Suppressor macrophage treated with lipopolysaccharide for 1 hour (primary cell): ENCODE results near the gene SERTAD4.

Experiments used
- DNase-seq, 3 donors: peaks; one replicate each; pipeline ENCODE4 v3.0.0-alpha.2; 2020 to 2022

The SERTAD4 gene

DNA sequence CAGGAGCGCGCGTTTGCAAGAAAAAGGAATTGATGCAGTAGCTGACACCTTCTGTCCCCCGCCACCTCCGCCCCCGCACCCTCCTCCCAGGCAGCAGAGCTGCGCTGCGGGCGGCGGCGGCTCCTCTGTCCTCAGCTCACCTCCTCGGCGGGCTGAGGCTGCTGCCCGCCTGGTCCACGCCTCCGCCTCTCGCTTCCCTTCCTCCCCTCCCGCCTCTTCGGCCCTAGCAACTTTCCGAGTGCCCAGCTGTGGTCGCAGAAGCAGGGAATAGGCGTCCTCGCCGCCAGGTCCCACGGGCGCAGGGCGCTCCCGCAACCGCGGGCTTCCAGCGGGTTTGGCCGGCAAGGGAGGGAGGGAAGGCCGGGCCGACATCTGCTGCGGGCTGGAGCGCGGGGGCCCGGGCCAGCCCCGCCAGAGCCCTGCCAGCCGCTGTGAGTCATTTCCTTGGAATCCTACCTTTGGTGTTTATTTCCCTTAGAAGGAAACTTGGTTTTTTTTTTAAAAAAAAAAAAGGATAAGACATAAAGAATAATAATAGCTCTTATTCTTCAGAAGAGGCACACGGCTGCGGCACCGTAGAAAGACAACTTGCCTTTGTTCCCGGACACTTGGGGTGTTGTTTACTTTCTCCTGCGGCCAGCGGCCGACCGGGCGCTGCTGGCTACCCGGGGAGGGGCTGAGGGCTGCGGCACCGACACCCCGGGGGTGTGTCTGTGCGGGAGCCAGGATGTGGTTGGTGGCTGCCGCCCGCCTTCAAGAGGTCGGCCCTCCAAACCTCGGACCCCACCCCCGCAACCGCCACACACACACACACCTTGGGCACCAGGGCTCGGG is 1.1 kb downstream of the SERTAD4 start:
- DNase-seq: peak in 1 of 3 donors; percentile 34

DNA sequence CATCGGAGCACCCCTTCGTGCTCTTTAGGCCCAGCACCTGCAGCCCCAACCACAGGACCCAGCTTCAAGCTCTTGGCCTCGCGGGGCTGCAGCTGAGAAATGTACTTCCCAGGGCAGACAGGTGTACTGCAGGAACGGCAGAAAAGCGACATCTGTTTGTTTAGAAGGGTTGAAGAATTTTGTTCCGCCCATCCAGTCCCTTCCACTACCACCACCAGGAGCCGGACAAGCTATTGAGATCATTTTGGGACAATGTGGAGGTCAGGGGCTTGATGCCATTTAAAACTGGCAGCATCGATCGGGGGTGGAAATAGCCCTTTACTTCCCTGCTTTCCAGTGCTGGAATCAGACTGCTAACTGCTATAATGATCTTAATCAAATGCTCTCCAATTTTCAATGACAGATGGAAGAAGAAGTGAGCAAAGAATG is 1.7 kb downstream of the SERTAD4 start:
- no peak for DNase-seq

DNA sequence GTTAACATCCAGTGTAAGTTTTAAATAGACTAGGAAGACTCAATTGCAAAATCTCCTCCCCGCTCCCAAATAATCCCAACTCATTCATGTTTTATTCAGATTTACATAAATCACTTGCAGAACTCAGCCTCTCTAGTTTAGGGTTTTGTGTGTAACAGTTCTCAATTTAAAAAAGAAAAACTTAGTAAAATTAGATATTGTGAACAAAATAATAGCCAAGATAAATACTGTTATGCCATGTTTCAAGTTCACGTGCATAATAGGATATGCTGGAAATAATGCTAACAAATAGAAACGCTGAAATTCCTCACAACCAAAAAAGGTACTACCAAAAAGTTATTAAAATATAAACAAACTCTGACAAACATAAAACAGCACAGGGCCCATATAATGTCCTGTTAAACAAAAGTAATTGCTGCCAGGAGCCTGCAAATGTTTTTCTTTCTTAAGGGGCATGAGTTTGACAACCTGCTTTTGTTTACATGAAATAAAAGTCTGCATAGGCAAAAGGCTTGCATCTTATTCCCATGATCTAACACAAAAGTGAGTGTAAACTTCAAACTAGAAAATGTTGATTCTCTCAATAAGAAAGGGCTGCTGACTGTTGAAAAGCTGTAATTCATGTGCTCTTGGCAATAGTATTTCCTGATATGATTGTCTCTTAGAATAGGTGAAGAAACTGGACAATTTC is 2.9 kb downstream of the SERTAD4 start:
- no peak for DNase-seq

DNA sequence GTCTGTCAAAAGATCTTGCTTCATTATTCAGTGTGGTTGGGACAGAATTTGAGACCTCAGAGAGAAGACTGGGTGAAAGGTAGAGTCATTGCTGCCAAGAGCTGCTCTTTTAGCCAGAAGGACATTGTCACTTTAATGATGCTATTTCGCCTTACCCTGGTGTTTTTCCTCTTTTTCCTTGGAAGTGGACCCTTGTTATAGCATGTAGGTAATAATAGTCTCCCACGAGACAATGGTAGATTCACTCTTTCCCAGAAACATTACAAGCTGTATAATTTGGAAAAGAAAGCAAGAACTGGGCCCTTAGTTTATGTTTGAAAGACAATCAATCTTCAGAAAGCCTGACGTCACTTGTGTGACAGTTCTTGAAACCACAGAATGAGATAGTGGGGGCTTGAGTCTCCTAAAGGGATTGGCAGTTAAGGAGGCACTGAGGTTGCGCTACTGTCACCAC is 3.8 kb downstream of the SERTAD4 start:
- no peak for DNase-seq

DNA sequence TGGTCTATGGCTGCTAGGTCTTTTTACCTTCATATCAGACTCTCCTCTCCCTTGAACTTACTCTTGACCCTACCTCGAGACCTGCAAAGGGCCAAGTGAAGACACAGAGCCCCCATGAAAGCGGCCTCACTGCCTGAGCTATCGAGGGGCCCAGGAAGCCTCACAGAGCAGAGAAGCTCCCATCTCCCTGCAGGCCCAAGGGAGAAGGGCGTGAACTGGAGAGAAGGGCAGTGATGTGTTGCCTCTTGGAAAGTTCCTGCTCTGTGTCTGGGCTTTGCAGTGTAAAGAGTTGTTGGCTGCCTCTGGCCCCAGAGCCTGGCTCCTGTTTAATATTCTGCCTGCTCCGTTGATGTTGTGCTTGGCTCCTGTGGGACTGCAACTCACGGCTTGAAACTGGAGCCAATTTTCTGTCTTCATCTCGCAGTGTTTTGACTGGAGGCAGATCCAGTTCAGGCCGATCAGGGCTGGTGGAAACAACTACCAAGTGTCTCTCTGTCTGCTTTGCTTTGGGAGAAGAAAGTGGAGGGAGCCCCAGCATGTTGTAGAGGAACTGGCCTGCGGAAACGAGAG is 4.3 kb downstream of the SERTAD4 start:
- DNase-seq: no peak

DNA sequence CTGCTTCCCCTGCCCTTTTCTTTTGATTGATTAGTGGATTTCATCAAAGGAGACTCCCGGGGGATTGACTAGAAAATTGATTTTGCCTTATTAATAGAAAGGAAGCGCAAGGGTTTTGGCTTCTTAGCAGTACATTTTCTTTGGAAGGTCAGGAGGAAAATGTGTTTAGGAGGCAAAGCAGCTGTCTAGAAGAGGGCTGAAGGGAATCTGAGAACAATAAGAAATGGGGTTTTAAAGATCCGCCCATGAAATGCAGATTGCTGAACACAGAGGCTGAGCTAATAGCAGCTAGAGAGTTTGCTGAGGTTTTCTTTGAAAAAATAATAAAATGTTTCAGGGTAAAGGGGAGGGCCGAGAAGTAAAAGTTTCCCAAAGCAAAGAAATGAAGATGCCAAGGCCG is 4.9 kb downstream of the SERTAD4 start:
- DNase-seq: no peak

DNA sequence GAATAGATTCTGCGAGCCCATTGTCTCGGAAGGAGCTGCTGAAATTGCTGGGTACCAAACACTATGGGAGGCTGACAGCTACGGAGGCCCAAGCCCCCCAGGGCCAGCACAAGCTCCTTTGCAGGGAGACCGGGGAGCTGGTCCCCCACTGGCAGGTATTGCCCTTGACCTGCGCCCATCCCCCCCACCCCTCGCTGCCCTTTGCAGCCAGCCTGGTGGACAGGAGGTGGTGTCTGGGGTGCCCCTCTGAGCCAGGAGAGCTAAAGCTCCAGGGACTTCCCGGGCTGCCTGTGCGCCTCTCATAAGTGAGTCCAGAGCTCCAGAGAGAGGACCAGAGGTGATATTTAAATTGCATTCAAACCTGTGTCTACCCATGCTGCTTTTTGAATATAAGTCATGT is 5.4 kb downstream of the SERTAD4 start:
- no peak for DNase-seq

DNA sequence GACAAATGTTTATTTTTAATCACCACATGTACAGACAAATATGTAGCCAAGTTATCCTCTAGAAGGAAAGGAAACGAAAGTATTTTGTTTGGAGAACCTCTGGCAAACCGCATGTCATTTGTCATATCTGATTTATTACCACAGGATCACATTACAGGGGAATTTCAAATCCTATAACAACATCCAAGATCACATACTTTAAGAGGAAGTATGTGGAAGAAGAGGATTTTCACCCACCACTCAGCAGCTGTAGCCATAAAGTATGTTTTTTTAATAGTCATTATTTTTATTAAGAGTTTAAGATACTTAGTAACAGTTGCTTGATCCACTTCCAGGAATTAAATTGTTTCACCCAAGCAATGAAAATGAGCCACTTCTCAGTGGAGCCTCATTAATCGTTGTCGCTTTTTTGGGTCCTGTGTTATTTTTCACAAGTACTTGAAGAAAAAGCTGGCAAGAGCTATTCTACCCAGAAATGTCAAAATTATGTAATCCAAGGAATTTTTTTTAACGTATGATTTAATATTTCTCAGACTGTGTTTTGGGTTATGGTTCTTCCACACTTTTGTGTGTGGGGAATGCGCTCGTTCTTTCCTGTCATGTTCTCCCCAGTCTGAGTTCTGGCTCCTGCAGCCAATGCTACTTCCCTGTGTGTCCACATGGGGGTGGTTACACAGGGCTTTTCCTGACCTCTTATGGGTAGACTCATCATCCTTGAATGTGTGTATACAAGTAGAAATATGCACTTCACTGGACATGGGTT is 6.9 kb downstream of the SERTAD4 start:
- peak in 1 of 3 donors; percentile 20 for DNase-seq

DNA sequence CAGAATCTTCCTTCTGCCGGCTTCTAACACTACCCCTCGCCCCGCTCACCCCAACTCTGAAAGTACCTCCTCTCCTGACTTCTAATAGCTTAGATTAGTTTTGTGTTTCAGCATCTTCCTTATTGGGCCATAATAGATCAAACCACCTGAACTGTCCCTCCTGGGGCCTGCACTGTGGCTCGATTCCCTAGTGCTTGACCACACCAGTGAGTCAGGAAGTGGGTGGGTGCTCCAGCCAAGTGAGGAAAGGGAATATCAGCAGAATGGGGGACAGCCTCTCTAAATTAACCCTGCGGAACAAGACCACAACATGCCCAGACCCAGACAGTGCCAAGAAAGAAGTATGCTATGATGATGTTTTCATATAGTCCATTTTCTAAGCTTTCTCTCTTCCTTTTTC is 8.5 kb downstream of the SERTAD4 start:
- no peak for DNase-seq

DNA sequence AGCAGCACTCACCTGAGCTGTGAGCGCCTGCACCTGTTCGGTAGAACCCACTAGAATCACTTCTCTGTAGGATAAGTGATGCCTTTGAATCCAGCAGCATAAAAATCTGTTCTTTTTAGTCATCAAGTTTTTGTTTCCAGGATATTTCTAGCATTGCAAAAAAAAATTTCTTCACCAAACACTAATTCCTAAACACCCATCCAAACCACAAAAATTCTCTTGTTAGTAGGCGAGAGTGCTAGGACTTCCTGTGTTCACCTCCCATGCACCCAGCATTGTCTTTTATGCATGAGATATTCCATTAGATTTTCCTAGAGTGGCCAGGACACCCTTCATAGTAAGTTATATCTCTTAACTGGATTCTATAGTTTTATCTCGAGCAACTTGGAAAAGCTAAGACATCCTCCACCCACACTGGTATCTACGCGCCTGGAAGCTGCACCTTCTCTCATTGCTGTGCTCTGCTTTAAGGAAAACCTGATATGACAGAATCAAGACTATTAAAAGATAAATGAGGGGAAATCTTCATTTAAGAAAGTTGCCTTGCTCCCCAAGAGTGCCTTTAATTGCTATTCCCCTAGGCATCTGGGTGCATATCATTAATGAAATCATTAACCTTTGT is 12.3 kb downstream of the SERTAD4 start:
- no peak for DNase-seq

DNA sequence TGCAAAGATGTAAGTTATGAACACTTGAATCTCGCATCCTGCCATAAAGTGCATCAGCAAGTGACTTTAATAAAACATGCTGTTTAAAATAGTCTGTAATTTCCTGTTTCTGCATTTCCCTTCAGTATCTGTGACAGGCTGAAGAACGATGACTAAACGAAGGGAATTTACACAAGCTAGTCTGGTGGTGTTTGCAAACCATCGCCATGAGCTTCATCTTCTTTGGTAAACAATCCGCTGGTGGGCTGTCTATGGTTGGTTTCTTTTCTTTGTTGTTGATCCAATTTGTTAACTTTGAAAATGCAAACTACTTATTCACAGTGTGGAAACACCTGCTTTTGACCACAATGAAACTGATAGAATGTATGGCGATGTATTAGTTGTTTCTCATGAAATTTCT is 13.9 kb downstream of the SERTAD4 start:
- DNase-seq: peak; percentile 24 to 50 (median 42)

DNA sequence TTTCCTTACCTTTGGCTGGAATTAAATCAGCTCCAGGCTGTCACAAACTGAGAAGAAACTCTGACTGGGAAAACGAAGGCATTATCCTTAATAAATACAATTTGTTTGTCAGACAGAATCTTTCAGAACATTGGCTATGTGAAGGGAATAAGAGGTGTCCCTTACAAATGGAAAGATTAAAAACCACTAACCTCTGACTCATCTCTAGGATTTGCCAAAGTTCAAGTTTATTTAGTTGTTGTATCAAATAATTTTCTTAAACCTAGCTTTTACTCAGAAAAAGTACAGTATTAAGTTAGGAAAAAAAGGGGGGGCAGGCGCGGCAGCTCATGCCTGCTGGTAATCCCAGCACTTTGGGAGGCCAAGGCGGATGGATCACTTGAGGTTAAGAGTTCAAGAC is 15.7 kb downstream of the SERTAD4 start:
- no peak for DNase-seq

DNA sequence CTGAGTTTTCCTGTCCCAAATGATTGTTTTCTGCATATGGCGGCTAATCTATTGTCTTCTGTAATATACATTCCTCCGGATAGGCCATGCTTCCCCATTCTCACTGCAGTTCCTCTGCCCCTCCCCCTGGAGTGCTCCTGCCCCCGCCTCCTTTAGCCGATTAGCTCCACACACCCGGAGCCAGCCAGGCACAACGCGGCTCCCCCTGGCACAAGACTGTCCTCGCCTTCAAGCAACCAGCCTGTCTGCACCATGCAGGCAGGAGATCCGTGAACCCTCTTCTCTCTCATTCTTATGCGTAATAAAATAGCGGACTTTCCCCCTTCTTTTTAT is 18.0 kb downstream of the SERTAD4 start:
- peak; percentile 25 to 62 (median 48) for DNase-seq

DNA sequence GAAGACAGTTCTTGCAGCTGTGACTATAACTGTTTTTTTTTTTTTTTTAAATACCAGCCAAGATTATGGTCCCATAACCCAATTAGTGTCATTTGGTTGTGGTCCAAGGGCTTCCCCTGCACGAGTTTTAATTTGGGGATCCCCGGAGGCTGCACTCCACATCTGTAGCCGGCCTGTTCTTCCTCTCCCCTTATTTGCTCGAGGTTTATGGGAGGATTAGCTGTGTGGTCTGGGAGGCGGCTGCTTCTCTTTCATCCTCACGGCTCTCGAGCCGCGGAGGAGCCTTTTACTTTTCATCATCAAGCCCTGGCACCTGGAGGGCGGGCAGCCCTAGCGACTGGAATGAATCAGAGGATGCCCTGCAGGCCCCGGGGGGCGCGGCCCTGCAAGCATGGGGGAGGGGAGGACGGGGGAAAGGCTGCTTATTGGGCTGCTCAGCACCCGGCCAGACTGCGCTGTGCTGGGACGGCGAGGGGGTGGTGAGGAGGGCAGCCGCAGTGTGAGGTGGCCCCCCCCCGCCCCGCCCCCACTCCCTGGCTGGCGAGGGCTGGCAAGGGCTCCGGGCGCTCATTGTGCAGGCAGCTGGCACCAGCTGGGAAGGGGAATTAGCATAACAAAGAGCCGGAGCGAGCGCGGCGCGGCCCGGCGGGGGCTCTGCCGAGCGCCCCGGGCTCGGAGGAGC is 18.5 kb downstream of the SERTAD4 start:
- DNase-seq: peak in 1 of 3 donors; percentile 21

DNA sequence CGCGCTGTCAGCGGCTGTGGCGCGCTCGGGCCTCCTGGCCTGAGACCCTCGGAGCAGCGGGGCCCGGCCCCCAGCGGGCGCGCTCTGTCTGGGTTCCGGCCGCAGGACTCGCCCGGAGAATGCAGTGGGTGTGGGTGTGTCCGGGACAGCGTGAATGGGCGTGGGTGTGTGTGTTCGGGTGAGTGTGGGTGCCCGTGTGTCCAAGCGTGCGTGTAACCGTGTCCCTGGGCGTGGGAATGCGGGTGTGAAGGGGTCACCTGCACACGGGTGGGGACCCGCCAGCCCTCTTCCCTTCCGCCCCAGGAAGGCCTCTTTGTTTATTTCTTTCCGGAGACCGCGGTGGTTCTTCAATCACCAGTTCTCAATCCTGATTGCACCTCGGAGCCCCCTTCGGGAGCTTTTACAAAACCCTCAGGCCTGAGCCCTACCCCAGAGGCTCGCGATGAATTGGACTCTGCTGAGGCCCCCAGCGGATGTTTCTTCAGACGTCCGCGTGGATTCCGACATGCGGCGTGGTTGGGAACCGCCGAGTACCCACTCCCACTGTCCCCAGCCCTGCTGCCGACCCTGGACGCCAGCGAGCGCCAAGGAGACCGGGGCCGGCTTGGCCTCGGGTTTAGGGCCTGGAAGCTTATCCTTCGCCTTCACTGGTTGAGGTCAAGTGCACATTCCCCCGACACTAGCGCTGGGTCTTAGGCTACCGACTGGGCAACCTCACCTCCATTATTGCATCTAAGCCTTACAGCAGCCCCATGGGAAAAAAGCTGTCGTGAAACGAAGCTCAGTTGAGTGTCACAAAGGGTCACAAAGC is 19.3 kb downstream of the SERTAD4 start:
- peak in 1 of 3 donors; percentile 5 for DNase-seq

DNA sequence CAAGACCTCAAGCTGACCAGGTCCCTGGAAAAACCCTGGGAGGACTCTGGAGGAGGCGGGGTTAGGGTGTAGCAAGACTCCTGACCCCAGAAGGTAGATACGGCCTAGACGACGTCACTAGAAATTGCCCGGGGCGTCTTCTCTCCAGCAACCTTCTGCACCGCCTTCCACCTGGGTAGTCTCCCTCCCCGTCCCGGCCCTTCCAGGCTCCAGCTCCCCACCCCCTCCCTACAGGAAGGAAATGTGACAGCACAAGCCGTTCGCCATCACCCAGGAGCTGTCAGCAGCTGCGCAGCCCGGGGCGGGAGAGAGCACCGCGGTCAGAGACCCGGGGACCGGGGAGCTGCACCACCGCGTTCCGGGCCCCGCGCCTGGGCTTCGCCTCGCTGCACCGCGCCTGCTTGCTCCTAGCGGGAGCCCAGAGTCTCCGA is 20.0 kb downstream of the SERTAD4 start:
- DNase-seq: peak in 1 of 3 donors; percentile 6

DNA sequence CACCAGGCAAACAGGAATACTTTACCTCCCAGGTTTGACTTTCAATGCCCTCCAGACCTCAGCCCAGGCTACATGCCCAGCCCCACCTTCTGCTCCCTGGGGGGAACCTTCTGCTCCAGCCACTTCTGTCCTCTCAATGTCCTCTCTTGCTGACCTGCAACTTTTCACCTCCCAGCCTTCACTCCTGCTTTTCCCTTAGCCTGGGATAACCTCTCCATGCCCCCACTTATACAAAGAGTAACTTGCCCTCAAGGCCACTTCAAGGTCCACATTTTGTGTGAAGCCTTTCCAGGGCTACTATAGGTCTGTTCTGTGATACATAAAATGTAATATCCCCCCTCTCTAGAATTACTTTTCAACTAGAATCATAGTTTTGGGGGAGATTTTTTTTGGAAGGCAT is 21.7 kb downstream of the SERTAD4 start:
- DNase-seq: no peak

DNA sequence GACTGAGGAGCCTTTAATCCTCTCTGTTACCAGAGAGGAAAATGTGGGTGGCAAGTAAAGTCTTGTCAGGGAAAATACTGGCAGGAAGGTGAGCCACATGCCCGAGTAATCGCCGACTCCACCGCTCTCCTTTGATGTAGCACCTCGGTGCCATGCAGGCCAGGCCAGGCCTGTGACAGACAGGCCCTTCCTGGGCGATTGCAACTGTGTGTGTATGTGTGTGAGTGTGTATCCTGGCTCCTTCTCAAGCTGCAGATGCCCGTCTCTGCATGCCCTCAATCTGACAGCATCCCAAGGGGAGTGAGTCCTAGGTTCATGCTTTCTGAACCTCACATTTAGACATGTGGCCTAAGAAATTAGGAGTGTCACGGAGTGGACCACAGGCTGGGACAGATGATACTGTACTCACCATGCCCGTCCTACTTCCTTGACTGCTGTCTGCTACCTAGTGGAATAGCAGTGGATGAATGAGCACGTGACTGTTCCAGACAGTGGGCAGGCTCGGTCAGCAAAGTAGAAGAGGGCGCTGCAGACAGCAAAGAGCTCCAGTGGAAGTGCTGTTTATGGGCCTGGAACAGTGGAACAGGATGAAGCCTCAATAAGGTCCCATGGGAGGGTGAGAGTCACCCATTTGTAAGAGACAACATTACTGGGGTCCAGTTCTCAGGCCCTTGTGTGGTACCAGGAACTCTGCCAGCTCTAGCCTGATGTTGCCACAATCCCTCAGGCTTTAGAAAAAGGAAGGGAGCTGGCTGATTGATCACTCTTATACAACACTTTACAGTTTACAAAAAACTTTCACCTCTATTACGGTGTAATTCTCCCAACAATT is 25.3 kb downstream of the SERTAD4 start:
- DNase-seq: no peak

DNA sequence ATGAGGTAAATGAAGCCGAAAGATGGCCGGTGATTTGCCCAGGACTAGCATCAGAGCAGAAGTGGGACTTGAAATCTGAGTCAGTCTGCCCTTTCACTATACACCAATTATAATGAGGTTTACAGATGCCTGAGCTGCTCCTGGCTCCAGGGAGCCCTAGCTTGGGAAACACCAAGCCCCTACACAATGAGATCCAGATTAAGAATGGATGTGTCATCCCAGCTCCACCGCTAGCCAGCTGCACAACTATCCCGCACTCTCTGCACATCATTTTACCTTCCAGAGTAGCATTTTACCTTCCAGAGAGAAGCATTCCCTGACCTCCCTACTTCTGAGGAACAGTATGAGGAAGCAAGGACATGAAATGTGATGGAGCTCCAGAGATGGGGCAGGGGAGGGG is 27.0 kb downstream of the SERTAD4 start:
- DNase-seq: no peak

DNA sequence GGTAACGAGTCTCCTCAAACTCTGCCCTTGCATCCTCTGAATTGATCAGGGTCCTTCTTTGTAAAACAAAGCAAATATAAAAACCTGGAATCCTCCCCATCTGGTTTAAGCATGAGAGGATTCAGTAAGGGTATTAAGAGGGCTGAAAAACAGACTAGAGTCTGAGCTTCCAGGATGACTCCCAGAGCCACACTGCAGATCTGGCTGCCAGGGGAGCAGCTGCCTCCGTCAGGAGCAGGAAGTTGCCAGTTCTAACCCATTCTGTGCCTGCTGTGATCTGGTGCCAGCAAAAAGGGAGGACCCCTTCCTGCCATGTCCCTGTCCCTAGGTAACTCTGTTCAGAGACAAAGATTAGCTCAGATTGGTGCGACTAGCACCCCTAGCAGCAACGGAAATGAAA is 27.5 kb downstream of the SERTAD4 start:
- no peak for DNase-seq
